OCI-LY1 (cell line): Measurements from ENCODE around the gene NCKAP5L.
"Not testable (repeated sequence)": the region's sequence is repeated elsewhere in the genome, so short reads cannot be mapped to it uniquely, and the experiment has no call there.

Experiments
- H2AFZ ChIP-seq: fragments of 200-600 bp; sonication (generic), shearing (Covaris generic); 2 replicates; pipeline ENCODE4 v1.6.0; 2014; ENCODE audit warnings: antibody characterized with exemption, mild to moderate bottlenecking, low read length
- H3F3A ChIP-seq: fragments of 200-600 bp; sonication (generic), shearing (Covaris generic); 2 replicates; pipeline ENCODE4 v1.6.0; 2014; ENCODE audit warnings: mild to moderate bottlenecking, antibody characterized with exemption, low read length, moderate library complexity; ENCODE audit not compliant: insufficient read depth
- H3K27ac ChIP-seq: fragments of 200-600 bp; sonication (generic); 2 replicates; pipeline ENCODE4 v1.5.1; 2014; ENCODE audit warnings: low read length, mixed run types, mild to moderate bottlenecking, low read depth; ENCODE audit not compliant: poor library complexity, severe bottlenecking
- H3K27me3 ChIP-seq: fragments of 200-600 bp; sonication (generic); 2 replicates; pipeline ENCODE4 v1.6.0; 2014; ENCODE audit warnings: antibody characterized with exemption, mild to moderate bottlenecking, low read length, moderate library complexity; ENCODE audit not compliant: insufficient read depth
- H3K36me3 ChIP-seq: fragments of 200-600 bp; sonication (generic); 2 replicates; pipeline ENCODE4 v1.6.1; 2014; ENCODE audit warnings: mild to moderate bottlenecking, antibody characterized with exemption, low read length, moderate library complexity, mixed read lengths; ENCODE audit not compliant: insufficient read depth
- H3K4me1 ChIP-seq: fragments of 200-600 bp; sonication (generic); 2 replicates; pipeline ENCODE4 v1.5.1; 2014; ENCODE audit warnings: mild to moderate bottlenecking, low read length, moderate library complexity; ENCODE audit not compliant: insufficient read depth, severe bottlenecking
- H3K4me2 ChIP-seq: fragments of 200-600 bp; sonication (generic), shearing (Covaris generic); 2 replicates; pipeline ENCODE4 v1.6.1; 2014; ENCODE audit warnings: low read length
- H3K4me3 ChIP-seq: fragments of 200-600 bp; sonication (generic); 2 replicates; pipeline ENCODE4 v1.5.1; 2014; ENCODE audit warnings: low read length, low read depth, mild to moderate bottlenecking, mixed read lengths; ENCODE audit not compliant: poor library complexity, severe bottlenecking
- H3K79me2 ChIP-seq: fragments of 200-600 bp; shearing (Covaris generic); 2 replicates; pipeline ENCODE4 v1.6.1; 2016; ENCODE audit warnings: mixed run types, low read length, mixed read lengths; ENCODE audit not compliant: insufficient read depth
- H3K9ac ChIP-seq: fragments of 200-600 bp; sonication (generic), shearing (Covaris generic); 2 replicates; pipeline ENCODE4 v1.6.1; 2014; ENCODE audit warnings: mild to moderate bottlenecking, low read length, mixed read lengths
- H3K9me2 ChIP-seq: fragments of 200-600 bp; sonication (generic), shearing (Covaris generic); 2 replicates; pipeline ENCODE4 v1.6.1; 2014; ENCODE audit warnings: low read depth, mild to moderate bottlenecking, low read length, mixed read lengths
- H3K9me3 ChIP-seq: fragments of 200-600 bp; shearing (Covaris generic); 2 replicates; pipeline ENCODE4 v1.6.1; 2014; ENCODE audit warnings: low read length, mixed read lengths
- H4K20me1 ChIP-seq: fragments of 200-600 bp; sonication (generic), shearing (Covaris generic); 2 replicates; pipeline ENCODE4 v1.6.0; 2016; ENCODE audit warnings: mild to moderate bottlenecking, low read length; ENCODE audit not compliant: insufficient read depth
- EZH2 ChIP-seq: fragments of 200-600 bp; sonication (generic), shearing (Covaris generic); IDR thresholded peaks from 2 replicates; pipeline ENCODE4 v1.8.0; 2017; ENCODE audit warnings: borderline replicate concordance, mixed run types, mild to moderate bottlenecking, antibody characterized with exemption, low read length, moderate library complexity, mixed read lengths
- TF ChIP-seq, protein P1 (sequence below): fragments of 200-600 bp; sonication (generic), shearing (Covaris generic); IDR thresholded peaks from 2 replicates; pipeline ENCODE4 v1.5.1; 2017; ENCODE audit warnings: mild to moderate bottlenecking, antibody characterized with exemption, low read length, moderate library complexity, mixed read lengths

The NCKAP5L gene

DNA sequence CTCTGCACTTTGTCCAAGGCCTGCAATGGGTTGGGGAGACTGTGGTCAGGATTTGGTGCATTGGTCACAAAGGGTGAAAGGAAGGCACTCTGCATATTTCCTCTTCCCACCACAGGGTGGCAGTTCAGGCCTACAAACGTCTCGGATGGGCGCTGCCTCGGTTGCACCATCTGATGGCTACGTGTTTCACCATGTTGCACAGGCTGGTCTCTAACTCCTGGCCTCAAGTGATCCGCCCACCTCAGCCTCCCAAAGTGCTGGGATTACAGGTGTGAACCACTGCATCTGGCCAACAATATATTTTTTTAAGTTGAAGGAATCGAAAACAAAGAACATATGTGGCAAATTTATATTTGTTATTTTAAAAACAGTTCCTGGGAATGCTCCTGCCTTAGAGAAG lies 51.8 kb downstream of the NCKAP5L start:
- H3K4me1 ChIP-seq = peaks cover 5% of the 10 kb centered on the region
- H2AFZ ChIP-seq = no peak overlapping the region
- H3K9me2 ChIP-seq = no peaks in the 10 kb centered on the region
- H3K4me3 ChIP-seq = no peak overlapping the region
- no peak overlapping the region for H3K9ac ChIP-seq
- no peak for TF ChIP-seq EZH2
- TF ChIP-seq, protein P1, sequence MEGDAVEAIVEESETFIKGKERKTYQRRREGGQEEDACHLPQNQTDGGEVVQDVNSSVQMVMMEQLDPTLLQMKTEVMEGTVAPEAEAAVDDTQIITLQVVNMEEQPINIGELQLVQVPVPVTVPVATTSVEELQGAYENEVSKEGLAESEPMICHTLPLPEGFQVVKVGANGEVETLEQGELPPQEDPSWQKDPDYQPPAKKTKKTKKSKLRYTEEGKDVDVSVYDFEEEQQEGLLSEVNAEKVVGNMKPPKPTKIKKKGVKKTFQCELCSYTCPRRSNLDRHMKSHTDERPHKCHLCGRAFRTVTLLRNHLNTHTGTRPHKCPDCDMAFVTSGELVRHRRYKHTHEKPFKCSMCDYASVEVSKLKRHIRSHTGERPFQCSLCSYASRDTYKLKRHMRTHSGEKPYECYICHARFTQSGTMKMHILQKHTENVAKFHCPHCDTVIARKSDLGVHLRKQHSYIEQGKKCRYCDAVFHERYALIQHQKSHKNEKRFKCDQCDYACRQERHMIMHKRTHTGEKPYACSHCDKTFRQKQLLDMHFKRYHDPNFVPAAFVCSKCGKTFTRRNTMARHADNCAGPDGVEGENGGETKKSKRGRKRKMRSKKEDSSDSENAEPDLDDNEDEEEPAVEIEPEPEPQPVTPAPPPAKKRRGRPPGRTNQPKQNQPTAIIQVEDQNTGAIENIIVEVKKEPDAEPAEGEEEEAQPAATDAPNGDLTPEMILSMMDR = peak; percentile 88
- no peak overlapping the region for H3K27ac ChIP-seq
- H3K9me3 ChIP-seq = no peaks in the 10 kb centered on the region
- no peaks in the 10 kb centered on the region for H4K20me1 ChIP-seq
- H3K4me2 ChIP-seq = no peak overlapping the region
- H3K79me2 ChIP-seq = no peaks in the 10 kb centered on the region
- no peaks in the 10 kb centered on the region for H3K27me3 ChIP-seq
- no peaks in the 10 kb centered on the region for H3F3A ChIP-seq
- no peaks in the 10 kb centered on the region for H3K36me3 ChIP-seq

- not testable (repeated sequence) for H2AFZ ChIP-seq, H3K9me3 ChIP-seq, H4K20me1 ChIP-seq, H3K9ac ChIP-seq, H3K36me3 ChIP-seq, H3K27me3 ChIP-seq, H3K27ac ChIP-seq, H3F3A ChIP-seq, H3K79me2 ChIP-seq, H3K4me2 ChIP-seq, H3K4me3 ChIP-seq, H3K9me2 ChIP-seq, H3K4me1 ChIP-seq
These were observed 55.1 kb downstream of the NCKAP5L start for GRCh38 chr12:49773102-49773501.

DNA sequence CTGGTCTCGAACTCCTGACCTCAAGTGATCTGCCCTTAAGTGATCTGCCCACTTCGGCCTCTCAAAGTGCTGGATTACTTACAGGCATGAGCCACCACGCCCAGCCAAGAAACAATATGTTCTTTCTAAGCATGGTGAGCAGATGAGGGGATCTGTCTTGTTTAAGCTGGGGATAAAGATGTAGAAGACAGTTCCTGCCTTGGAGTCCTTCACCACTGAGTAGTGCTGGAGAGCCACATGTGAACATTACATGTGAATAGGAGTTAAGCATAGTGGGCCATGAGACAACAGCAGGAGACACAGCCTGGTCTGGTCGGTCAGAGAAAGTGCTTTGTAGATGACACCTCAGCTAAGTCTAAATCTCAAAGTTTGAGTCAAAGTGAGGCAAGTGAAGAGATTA lies 60.9 kb downstream of the NCKAP5L start:
- Histone ChIP-seq H3K4me3 (no peak overlapping the region), H3K79me2 (no peaks in the 10 kb centered on the region), H3K36me3 (peaks cover 27% of the 10 kb centered on the region), H3K27me3 (no peaks in the 10 kb centered on the region), H4K20me1 (no peaks in the 10 kb centered on the region), H3K9me3 (no peaks in the 10 kb centered on the region), H3K4me1 (peaks cover 4% of the 10 kb centered on the region), H2AFZ (no peak overlapping the region), H3K27ac (no peak overlapping the region), H3K9me2 (no peaks in the 10 kb centered on the region), H3K9ac (no peak overlapping the region), H3F3A (0 out of 2 replicates have a peak, but pooled peaks cover 9% of the 10 kb centered on the region), H3K4me2 (no peak overlapping the region)
- TF ChIP-seq, protein P1 = no peak
- no peak for TF ChIP-seq EZH2

GRCh38 chr12:49766115-49766455 lies 62.1 kb downstream of the NCKAP5L start:
- Histone ChIP-seq H3K9me3 (no peaks in the 10 kb centered on the region), H3K27ac (no peak overlapping the region), H3F3A (0 out of 2 replicates have a peak, but pooled peaks cover 12% of the 10 kb centered on the region), H4K20me1 (no peaks in the 10 kb centered on the region), H3K9me2 (no peaks in the 10 kb centered on the region), H3K36me3 (peaks cover 39% of the 10 kb centered on the region), H3K4me2 (no peak overlapping the region), H3K79me2 (no peaks in the 10 kb centered on the region), H3K4me1 (peaks cover 4% of the 10 kb centered on the region), H2AFZ (no peak overlapping the region), H3K9ac (no peak overlapping the region), H3K27me3 (no peaks in the 10 kb centered on the region), H3K4me3 (no peak overlapping the region)
- TF ChIP-seq, protein P1 = no peak
- TF ChIP-seq EZH2 = no peak
